ENCODE results near the gene NOB1. TPM values are rescaled to one million over a fixed set of nuclear protein-coding genes. Genes with fewer than 3 reads are reported as not detected.

The NOB1 gene
- total and polyA plus RNA-seq, 9 of the 15 experiments (the other 6 are each of a cell fraction or from before 2014, with no cell fraction given) = 42.4 to 148 (median 116) TPM

- TF ChIP-seq RREB1 (CRISPR knock-in tag; IDR thresholded peaks at IDR 0.05) = no peak
- TF ChIP-seq BRF2 (IDR thresholded peaks at IDR 0.05; ENCODE audit: borderline replicate concordance, insufficient read depth, insufficient read length) = no peak
- no peak for TF ChIP-seq NR1H2 (CRISPR knock-in tag; IDR thresholded peaks at IDR 0.05)
- no peak for TF ChIP-seq ETS1 (conservative IDR thresholded peaks at IDR 0.05; ENCODE audit: control insufficient read depth, low read depth, low read length)
- no peak for TF ChIP-seq PHTF2 (CRISPR knock-in tag; IDR thresholded peaks at IDR 0.05)
- TF ChIP-seq RBM25 (IDR thresholded peaks at IDR 0.05; ENCODE audit: low read depth, low read length, severe bottlenecking) = no peak
- TF ChIP-seq TSC22D4 (tag; IDR thresholded peaks at IDR 0.05) = no peak
- TF ChIP-seq XRCC5 (IDR thresholded peaks at IDR 0.05; ENCODE audit: low read depth, low read length) = no peak
- no peak for TF ChIP-seq MYC (IDR thresholded peaks at IDR 0.05; ENCODE audit: low read depth, low read length)
- TF ChIP-seq MYC (CRISPR knock-in tag; IDR thresholded peaks at IDR 0.05; ENCODE audit: borderline replicate concordance, low read depth) = no peak
- no peak; the same call in 1 of the 2 replicates for TF ChIP-seq SMARCE1 (IDR thresholded peaks at IDR 0.05)
- no peak for TF ChIP-seq NONO (IDR thresholded peaks at IDR 0.05; ENCODE audit: low read depth in 2 of 2, low read length in 1 of 2)
- TF ChIP-seq SAFB2 (IDR thresholded peaks at IDR 0.05; ENCODE audit: borderline replicate concordance, low read depth, low read length, severe bottlenecking) = no peak
- no peak for TF ChIP-seq ZNF263 (CRISPR knock-in tag; IDR thresholded peaks at IDR 0.05; ENCODE audit: borderline replicate concordance)
- no peak for TF ChIP-seq TAL1 (IDR thresholded peaks at IDR 0.05)
- TF ChIP-seq CHD1 (IDR thresholded peaks at IDR 0.05; ENCODE audit: low read length) = peak; percentile 37
- no peak for TF ChIP-seq GABPB1 (CRISPR knock-in tag; IDR thresholded peaks at IDR 0.05)
- no peak for TF ChIP-seq ZBTB12 (CRISPR knock-in tag; IDR thresholded peaks at IDR 0.05)
- TF ChIP-seq SMAD2 (IDR thresholded peaks at IDR 0.05; ENCODE audit: low read depth, low read length) = no peak
These were observed 29.0 kb downstream of the NOB1 start (continued) for GRCh38 chr16:69725480-69726312.

Data from K562 (cell line).